ENCODE results near the gene RRBP1. TPM values are rescaled to one million over a fixed set of nuclear protein-coding genes. Genes with fewer than 3 reads are reported as not detected.

Gene RRBP1
- total and polyA plus RNA-seq, 2 donors (not counting 3 experiments of a cell fraction or from before 2014, with no cell fraction given): 50.3 to 236 TPM

DNA sequence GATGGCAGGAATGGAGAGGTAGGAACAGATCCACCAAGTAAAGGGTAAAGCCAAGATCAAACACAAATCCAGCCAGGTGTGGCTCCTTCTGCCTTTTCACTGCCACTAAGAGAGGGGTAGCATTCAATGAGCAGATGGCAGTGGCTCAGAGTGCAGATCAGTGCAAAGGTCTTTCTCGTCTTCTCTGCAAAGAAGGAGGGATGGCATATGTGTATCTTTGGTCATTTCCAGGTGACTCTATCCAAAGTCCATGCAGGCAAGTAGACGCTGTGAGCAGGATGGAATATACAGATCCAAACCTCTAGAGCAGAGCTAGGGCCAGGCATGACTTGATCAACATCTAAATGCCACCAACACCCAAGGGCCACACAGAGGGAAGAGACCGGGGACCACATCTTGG is 24.6 kb upstream of the RRBP1 start:
- Histone ChIP-seq H3K4me3 (replicated peaks in 1 of 3; ENCODE audit: insufficient read depth in 1 of 3, low read depth in 1 of 3, low read length in 3 of 3) (no peak overlapping the region), H4K20me1 (replicated peaks; ENCODE audit: control insufficient read depth, extremely low read depth, insufficient read depth, low read length) (no peaks in the 10 kb centered on the region), H3K4me2 (ENCODE audit: insufficient read depth, low read length) (no peak overlapping the region), H2AFZ (ENCODE audit: low read depth, low read length) (no peak overlapping the region), H3K9me3 (replicated peaks; ENCODE audit: control insufficient read depth, insufficient read depth, low read length) (no peaks in the 10 kb centered on the region), H3K79me2 (ENCODE audit: control insufficient read depth, insufficient read depth, low read length) (no peaks in the 10 kb centered on the region), H3K27me3 (ENCODE audit: control insufficient read depth in 2 of 2, insufficient read depth in 2 of 2, low read length in 2 of 2) (no peaks in the 10 kb centered on the region), H3K4me1 (ENCODE audit: control insufficient read depth, extremely low read depth, insufficient read depth, low read length) (no peaks in the 10 kb centered on the region), H3K9me1 (replicated peaks; ENCODE audit: control insufficient read depth, extremely low read depth, insufficient read depth, low read length) (no peaks in the 10 kb centered on the region), H3K27ac (ENCODE audit: insufficient read depth, low read depth, low read length) (no peak overlapping the region), H3K9ac (replicated peaks; ENCODE audit: extremely low read depth, insufficient read depth, low read length) (no peak overlapping the region), H3K36me3 (ENCODE audit: control insufficient read depth in 2 of 2, extremely low read depth in 1 of 2, insufficient read depth in 2 of 2, low read length in 2 of 2) (no peaks in the 10 kb centered on the region)
- BruUV-seq (replicated peaks): no TSS peak
- ChIA-PET CTCF (no interaction called here), POLR2A (no interaction called here)
- TF ChIP-seq JUN (IDR thresholded peaks at IDR 0.05; ENCODE audit: borderline replicate concordance, insufficient read depth, insufficient read length, low read depth) (no peak), EZH2 (IDR thresholded peaks at IDR 0.05; ENCODE audit: borderline replicate concordance, low read depth, low read length, severe bottlenecking) (no peak), POLR2AphosphoS5 (IDR thresholded peaks at IDR 0.05; ENCODE audit: insufficient read depth, low read depth, low read length) (no peak), FOS (IDR thresholded peaks at IDR 0.05; ENCODE audit: borderline replicate concordance, insufficient read depth, low read length) (no peak), POLR2A (IDR thresholded peaks at IDR 0.05; ENCODE audit: low read depth, low read length) (no peak), MYC (IDR thresholded peaks at IDR 0.05; ENCODE audit: low read depth, low read length) (no peak), GATA2 (IDR thresholded peaks at IDR 0.05; ENCODE audit: insufficient read depth, insufficient read length, low read depth, low read length) (no peak)
- TF ChIP-seq, protein P1, sequence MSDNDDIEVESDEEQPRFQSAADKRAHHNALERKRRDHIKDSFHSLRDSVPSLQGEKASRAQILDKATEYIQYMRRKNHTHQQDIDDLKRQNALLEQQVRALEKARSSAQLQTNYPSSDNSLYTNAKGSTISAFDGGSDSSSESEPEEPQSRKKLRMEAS (IDR thresholded peaks at IDR 0.05; ENCODE audit: insufficient read depth, insufficient read length): no peak
- TF ChIP-seq, protein P2, sequence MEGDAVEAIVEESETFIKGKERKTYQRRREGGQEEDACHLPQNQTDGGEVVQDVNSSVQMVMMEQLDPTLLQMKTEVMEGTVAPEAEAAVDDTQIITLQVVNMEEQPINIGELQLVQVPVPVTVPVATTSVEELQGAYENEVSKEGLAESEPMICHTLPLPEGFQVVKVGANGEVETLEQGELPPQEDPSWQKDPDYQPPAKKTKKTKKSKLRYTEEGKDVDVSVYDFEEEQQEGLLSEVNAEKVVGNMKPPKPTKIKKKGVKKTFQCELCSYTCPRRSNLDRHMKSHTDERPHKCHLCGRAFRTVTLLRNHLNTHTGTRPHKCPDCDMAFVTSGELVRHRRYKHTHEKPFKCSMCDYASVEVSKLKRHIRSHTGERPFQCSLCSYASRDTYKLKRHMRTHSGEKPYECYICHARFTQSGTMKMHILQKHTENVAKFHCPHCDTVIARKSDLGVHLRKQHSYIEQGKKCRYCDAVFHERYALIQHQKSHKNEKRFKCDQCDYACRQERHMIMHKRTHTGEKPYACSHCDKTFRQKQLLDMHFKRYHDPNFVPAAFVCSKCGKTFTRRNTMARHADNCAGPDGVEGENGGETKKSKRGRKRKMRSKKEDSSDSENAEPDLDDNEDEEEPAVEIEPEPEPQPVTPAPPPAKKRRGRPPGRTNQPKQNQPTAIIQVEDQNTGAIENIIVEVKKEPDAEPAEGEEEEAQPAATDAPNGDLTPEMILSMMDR (IDR thresholded peaks at IDR 0.05; ENCODE audit: extremely low read depth in 1 of 2, insufficient read depth in 1 of 2, low read depth in 1 of 2, low read length in 2 of 2): no peak
- no peak for FAIRE-seq
- intact Hi-C loops (cut with micrococcal nuclease) (no loop called here), dilution Hi-C loops (cut with MboI; ENCODE audit: extremely low pct_ligation_motif_present, low sequenced_read_pairs) (no loop called here)
- DNase-seq (ENCODE audit: low read depth, low spot score): no peak
